Liver (tissue), 9 donors: ENCODE measurements around the gene CD46. TPM values are rescaled to one million over a fixed set of nuclear protein-coding genes. Genes with fewer than 3 reads are reported as not detected.

Experiments
- DNase-seq: peaks from one replicate; pipeline ENCODE4 v3.0.0-alpha.2; 2017; ENCODE audit warnings: low spot score
- H3K27ac ChIP-seq, 2 donors: one replicate each; pipeline ENCODE4 v1.7.0; 2013; ENCODE audit warnings: inconsistent platforms in 2 of 2, low read length in 2 of 2, control low read depth in 1 of 2, low read depth in 1 of 2, mild to moderate bottlenecking in 1 of 2
- H3K27me3 ChIP-seq, 4 donors: one replicate each; pipeline versions ENCODE4 v1.6.1 to v1.7.0; 2013; ENCODE audit warnings: low read length in 3 of 4, inconsistent platforms in 1 of 4, mild to moderate bottlenecking in 1 of 4, moderate library complexity in 1 of 4; ENCODE audit not compliant: control insufficient read depth in 4 of 4, insufficient read depth in 4 of 4
- H3K36me3 ChIP-seq, 4 donors: one replicate each; pipeline versions ENCODE4 v1.6.1 to v1.7.0; 2013; ENCODE audit warnings: low read length in 3 of 4, mild to moderate bottlenecking in 3 of 4, low read depth in 1 of 4, moderate library complexity in 1 of 4; ENCODE audit not compliant: control insufficient read depth in 4 of 4, insufficient read depth in 3 of 4
- H3K4me1 ChIP-seq, 4 donors: one replicate each; pipeline versions ENCODE4 v1.6.1 to v1.7.0; 2013; ENCODE audit warnings: low read length in 3 of 4, mild to moderate bottlenecking in 3 of 4, moderate library complexity in 1 of 4; ENCODE audit not compliant: control insufficient read depth in 4 of 4, insufficient read depth in 4 of 4
- H3K4me3 ChIP-seq, 3 donors: one replicate each; pipeline versions ENCODE4 v1.6.1 to v1.7.0; 2013; ENCODE audit warnings: low read length in 3 of 3, control low read depth in 1 of 3, low read depth in 1 of 3, mild to moderate bottlenecking in 1 of 3
- H3K9ac ChIP-seq, 2 donors: one replicate each; pipeline ENCODE4 v1.7.0; 2013; ENCODE audit warnings: low read length in 2 of 2, mild to moderate bottlenecking in 2 of 2, moderate library complexity in 2 of 2, control low read depth in 1 of 2, low read depth in 1 of 2
- H3K9me3 ChIP-seq, 4 donors: one replicate each; pipeline versions ENCODE4 v1.6.1 to v1.7.0; 2013; ENCODE audit warnings: low read length in 3 of 4; ENCODE audit not compliant: control insufficient read depth in 4 of 4
- EGR1 ChIP-seq, 2 donors: IDR thresholded peaks; 2 replicates each; pipeline ENCODE4 v1.6.1; 2016 to 2018; ENCODE audit warnings: antibody characterized with exemption in 2 of 2, low read depth in 2 of 2
- FOXA1 ChIP-seq: IDR thresholded peaks from 2 replicates; pipeline ENCODE4 v1.6.1; 2016; ENCODE audit warnings: antibody characterized with exemption
- FOXA2 ChIP-seq: IDR thresholded peaks from 2 replicates; pipeline ENCODE4 v1.6.1; 2016; ENCODE audit warnings: antibody characterized with exemption
- GABPA ChIP-seq, 2 donors: IDR thresholded peaks in 1 of 2; conservative IDR thresholded peaks in 1 of 2; 2 replicates each; pipeline ENCODE4 v1.6.1; 2016; ENCODE audit warnings: antibody characterized with exemption in 2 of 2, mild to moderate bottlenecking in 1 of 2, moderate library complexity in 1 of 2
- HNF4A ChIP-seq, 2 donors: conservative IDR thresholded peaks; 2 replicates each; pipeline ENCODE4 v1.6.1; 2016; ENCODE audit warnings: antibody characterized with exemption in 2 of 2, mild to moderate bottlenecking in 2 of 2
- HNF4G ChIP-seq: IDR thresholded peaks from 2 replicates; pipeline ENCODE4 v1.6.1; 2016; ENCODE audit warnings: antibody characterized with exemption
- JUND ChIP-seq, 2 donors: IDR thresholded peaks; 2 replicates each; pipeline ENCODE4 v1.6.1; 2016; ENCODE audit warnings: antibody characterized with exemption in 2 of 2
- NR2F2 ChIP-seq: IDR thresholded peaks from 2 replicates; pipeline ENCODE4 v1.6.1; 2016; ENCODE audit warnings: antibody characterized with exemption
- RAD21 ChIP-seq, 2 donors: IDR thresholded peaks; 2 replicates each; pipeline ENCODE4 v1.6.1; 2016; ENCODE audit warnings: antibody characterized with exemption in 2 of 2, mild to moderate bottlenecking in 2 of 2
- RXRA ChIP-seq, 2 donors: IDR thresholded peaks; 2 replicates each; pipeline ENCODE4 v1.6.1; 2017 to 2018; ENCODE audit warnings: antibody characterized with exemption in 2 of 2, mild to moderate bottlenecking in 1 of 2
- SP1 ChIP-seq: IDR thresholded peaks from 2 replicates; pipeline ENCODE4 v1.6.1; 2018; ENCODE audit warnings: antibody characterized with exemption, mild to moderate bottlenecking
- TAF1 ChIP-seq: conservative IDR thresholded peaks from 2 replicates; pipeline ENCODE4 v1.6.1; 2016; ENCODE audit warnings: antibody characterized with exemption, mild to moderate bottlenecking
- YY1 ChIP-seq: IDR thresholded peaks from 2 replicates; pipeline ENCODE4 v1.6.1; 2016; ENCODE audit warnings: antibody characterized with exemption, mild to moderate bottlenecking
- WGBS: extraction: QIAGEN DNeasy Blood & Tissue Kit; methylation state at CpG from one replicate; pipeline ENCODE4 v1.1.7; 2013; 5-methylcytosine and 5-hydroxymethylcytosine counted together
- polyA plus RNA-seq, 2 donors: library from polyadenylated mRNA; stranded (reverse) in 1 of 2; unstranded in 1 of 2; fragments of 200-250 nt in 1 of 2; fragments of >200 nt in 1 of 2; fragmentation: Nextera tagmentation in 1 of 2; extraction: Ambion mirVana in 1 of 2; gene quantifications; one replicate each; pipeline versions ENCODE4 v1.2.1 to v1.2.3, GENCODE V29; 2013 to 2015
- total RNA-seq, 2 donors: library from RNA; depleted of rRNA; stranded (reverse); fragments of >200 nt; gene quantifications; one replicate each; pipeline ENCODE4 v1.2.3, GENCODE V29; 2014
- TF ChIP-seq, protein P1 (sequence below): IDR thresholded peaks from 2 replicates; pipeline ENCODE4 v1.6.1; 2016; ENCODE audit warnings: antibody characterized with exemption
- TF ChIP-seq, protein P2 (sequence below): fragments of 150-350 bp; IDR thresholded peaks from 2 replicates; pipeline ENCODE4 v1.5.1; 2017; ENCODE audit warnings: improper control_type of control experiment, low read depth, low read length; ENCODE audit not compliant: missing input control
- TF ChIP-seq, protein P3 (sequence below): IDR thresholded peaks from 2 replicates; pipeline ENCODE4 v1.6.1; 2016; ENCODE audit warnings: antibody characterized with exemption
- TF ChIP-seq, protein P4 (sequence below): IDR thresholded peaks from 2 replicates; pipeline ENCODE4 v1.6.1; 2016; ENCODE audit warnings: antibody characterized with exemption
- TF ChIP-seq, protein P5 (sequence below): IDR thresholded peaks from 2 replicates; pipeline ENCODE4 v1.6.1; 2016; ENCODE audit warnings: antibody characterized with exemption, mild to moderate bottlenecking
- donor health status: healthy.
- donor health status: healthy.
- donor health status: healthy.
- donor health status: healthy.
- donor health status: healthy.

Gene CD46
- total and polyA plus RNA-seq, 4 donors = 71.3 to 177 (median 121) TPM

DNA sequence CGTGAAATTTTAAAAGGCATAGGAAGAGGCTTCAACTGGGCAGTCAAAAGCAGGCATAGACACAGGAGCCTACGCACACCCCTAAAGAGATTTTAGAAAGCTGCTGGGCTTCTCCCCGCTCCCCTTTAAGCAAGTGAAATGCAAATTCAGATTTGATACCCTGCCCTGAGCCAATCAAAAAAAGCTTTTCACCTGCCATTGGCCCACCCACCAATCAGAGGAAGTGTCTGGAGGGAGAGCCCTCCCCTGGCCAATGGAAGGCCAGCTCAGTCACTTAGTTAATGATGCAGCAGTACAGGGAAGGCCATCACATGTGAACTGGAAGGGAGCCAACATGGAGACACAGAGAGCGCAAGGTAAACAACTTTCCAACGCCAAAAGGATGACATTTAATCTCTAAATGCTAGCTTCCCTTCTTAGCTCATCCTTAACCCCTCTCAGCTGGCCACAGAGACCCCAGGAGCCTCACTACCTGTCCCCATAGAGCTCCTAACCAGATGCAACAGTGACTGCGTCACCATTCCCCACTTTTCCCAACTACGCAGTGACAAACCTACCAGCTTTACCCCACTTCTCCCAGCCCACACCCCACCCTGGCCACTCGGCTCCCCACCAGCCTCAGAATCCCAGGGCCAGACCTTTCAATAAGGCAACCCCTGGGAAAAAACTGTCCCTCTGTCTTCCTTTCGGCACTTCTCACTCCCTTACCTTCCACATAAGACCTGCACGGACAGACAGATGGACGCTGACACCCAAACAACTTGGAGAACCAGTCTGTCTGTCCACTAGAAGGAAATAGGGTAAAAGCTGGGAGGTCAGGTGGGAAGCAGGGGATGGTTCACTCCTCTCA is 71.0 kb downstream of the CD46 start:
- peak; percentile 99 for TF ChIP-seq SP1
- peak in 1 of 2 donors; percentile 3 for TF ChIP-seq HNF4A (conservative IDR thresholded peaks at IDR 0.05)
- no peak for TF ChIP-seq EGR1 (IDR thresholded peaks at IDR 0.05; ENCODE audit: low read depth in 2 of 2)
- TF ChIP-seq, protein P1, sequence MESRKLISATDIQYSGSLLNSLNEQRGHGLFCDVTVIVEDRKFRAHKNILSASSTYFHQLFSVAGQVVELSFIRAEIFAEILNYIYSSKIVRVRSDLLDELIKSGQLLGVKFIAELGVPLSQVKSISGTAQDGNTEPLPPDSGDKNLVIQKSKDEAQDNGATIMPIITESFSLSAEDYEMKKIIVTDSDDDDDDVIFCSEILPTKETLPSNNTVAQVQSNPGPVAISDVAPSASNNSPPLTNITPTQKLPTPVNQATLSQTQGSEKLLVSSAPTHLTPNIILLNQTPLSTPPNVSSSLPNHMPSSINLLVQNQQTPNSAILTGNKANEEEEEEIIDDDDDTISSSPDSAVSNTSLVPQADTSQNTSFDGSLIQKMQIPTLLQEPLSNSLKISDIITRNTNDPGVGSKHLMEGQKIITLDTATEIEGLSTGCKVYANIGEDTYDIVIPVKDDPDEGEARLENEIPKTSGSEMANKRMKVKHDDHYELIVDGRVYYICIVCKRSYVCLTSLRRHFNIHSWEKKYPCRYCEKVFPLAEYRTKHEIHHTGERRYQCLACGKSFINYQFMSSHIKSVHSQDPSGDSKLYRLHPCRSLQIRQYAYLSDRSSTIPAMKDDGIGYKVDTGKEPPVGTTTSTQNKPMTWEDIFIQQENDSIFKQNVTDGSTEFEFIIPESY = no peak
- TF ChIP-seq, protein P2, sequence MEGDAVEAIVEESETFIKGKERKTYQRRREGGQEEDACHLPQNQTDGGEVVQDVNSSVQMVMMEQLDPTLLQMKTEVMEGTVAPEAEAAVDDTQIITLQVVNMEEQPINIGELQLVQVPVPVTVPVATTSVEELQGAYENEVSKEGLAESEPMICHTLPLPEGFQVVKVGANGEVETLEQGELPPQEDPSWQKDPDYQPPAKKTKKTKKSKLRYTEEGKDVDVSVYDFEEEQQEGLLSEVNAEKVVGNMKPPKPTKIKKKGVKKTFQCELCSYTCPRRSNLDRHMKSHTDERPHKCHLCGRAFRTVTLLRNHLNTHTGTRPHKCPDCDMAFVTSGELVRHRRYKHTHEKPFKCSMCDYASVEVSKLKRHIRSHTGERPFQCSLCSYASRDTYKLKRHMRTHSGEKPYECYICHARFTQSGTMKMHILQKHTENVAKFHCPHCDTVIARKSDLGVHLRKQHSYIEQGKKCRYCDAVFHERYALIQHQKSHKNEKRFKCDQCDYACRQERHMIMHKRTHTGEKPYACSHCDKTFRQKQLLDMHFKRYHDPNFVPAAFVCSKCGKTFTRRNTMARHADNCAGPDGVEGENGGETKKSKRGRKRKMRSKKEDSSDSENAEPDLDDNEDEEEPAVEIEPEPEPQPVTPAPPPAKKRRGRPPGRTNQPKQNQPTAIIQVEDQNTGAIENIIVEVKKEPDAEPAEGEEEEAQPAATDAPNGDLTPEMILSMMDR = no peak
- peak; percentile 88 for TF ChIP-seq FOXA2
- peak; percentile 83 for TF ChIP-seq YY1
- TF ChIP-seq JUND (IDR thresholded peaks at IDR 0.05) = peak in 1 of 2 donors; percentile 33
- no peak for TF ChIP-seq TAF1
- TF ChIP-seq RAD21 (IDR thresholded peaks at IDR 0.05) = no peak
- peak in 1 of 2 donors; percentile 12 for TF ChIP-seq RXRA (IDR thresholded peaks at IDR 0.05)
- no peak for TF ChIP-seq NR2F2
- TF ChIP-seq, protein P3, sequence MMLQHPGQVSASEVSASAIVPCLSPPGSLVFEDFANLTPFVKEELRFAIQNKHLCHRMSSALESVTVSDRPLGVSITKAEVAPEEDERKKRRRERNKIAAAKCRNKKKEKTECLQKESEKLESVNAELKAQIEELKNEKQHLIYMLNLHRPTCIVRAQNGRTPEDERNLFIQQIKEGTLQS = no peak
- TF ChIP-seq, protein P4, sequence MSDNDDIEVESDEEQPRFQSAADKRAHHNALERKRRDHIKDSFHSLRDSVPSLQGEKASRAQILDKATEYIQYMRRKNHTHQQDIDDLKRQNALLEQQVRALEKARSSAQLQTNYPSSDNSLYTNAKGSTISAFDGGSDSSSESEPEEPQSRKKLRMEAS = peak; percentile 26
- no peak for TF ChIP-seq GABPA (IDR thresholded peaks at IDR 0.05 in 1 of 2, conservative IDR thresholded peaks at IDR 0.05 in 1 of 2)
- TF ChIP-seq, protein P5, sequence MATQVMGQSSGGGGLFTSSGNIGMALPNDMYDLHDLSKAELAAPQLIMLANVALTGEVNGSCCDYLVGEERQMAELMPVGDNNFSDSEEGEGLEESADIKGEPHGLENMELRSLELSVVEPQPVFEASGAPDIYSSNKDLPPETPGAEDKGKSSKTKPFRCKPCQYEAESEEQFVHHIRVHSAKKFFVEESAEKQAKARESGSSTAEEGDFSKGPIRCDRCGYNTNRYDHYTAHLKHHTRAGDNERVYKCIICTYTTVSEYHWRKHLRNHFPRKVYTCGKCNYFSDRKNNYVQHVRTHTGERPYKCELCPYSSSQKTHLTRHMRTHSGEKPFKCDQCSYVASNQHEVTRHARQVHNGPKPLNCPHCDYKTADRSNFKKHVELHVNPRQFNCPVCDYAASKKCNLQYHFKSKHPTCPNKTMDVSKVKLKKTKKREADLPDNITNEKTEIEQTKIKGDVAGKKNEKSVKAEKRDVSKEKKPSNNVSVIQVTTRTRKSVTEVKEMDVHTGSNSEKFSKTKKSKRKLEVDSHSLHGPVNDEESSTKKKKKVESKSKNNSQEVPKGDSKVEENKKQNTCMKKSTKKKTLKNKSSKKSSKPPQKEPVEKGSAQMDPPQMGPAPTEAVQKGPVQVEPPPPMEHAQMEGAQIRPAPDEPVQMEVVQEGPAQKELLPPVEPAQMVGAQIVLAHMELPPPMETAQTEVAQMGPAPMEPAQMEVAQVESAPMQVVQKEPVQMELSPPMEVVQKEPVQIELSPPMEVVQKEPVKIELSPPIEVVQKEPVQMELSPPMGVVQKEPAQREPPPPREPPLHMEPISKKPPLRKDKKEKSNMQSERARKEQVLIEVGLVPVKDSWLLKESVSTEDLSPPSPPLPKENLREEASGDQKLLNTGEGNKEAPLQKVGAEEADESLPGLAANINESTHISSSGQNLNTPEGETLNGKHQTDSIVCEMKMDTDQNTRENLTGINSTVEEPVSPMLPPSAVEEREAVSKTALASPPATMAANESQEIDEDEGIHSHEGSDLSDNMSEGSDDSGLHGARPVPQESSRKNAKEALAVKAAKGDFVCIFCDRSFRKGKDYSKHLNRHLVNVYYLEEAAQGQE = peak; percentile 89
- TF ChIP-seq FOXA1 = peak; percentile 86
- no peak for TF ChIP-seq HNF4G
- H3K9ac ChIP-seq = peak overlapping the region; percentile 99 to 100
- peaks cover 5 to 20% (median 10%) of the 10 kb centered on the region in 4 donors for H3K36me3 ChIP-seq
- WGBS = 20% methylated on average over 11 of the region's 11 CpGs
- no peaks in the 10 kb centered on the region for H3K9me3 ChIP-seq
- no peak for DNase-seq
- peak overlapping the region; percentile 95 to 99 for H3K27ac ChIP-seq
- H3K27me3 ChIP-seq = no peaks in the 10 kb centered on the region
- peaks cover 29 to 66% (median 46%) of the 10 kb centered on the region in 4 donors for H3K4me1 ChIP-seq
- peak overlapping the region; percentile 66 to 99 (median 74) for H3K4me3 ChIP-seq
